Stimulated activated CD4-positive, alpha-beta T cell treated with anti-CD3 and anti-CD28 coated beads, Interleukin-15, amount 100 ng/mL, for 1 hour (primary cell): ENCODE data around the gene SH3RF3.

ENCODE experiments used
- DNase-seq, 2 donors: peaks; one replicate each; pipeline ENCODE4 v3.0.0-alpha.2; 2020; ENCODE audit warnings: low read depth in 1 of 2, low spot score in 1 of 2

SH3RF3 gene

GRCh38 chr2:109385506-109385905 lies 256.5 kb downstream of the SH3RF3 start:
- DNase-seq, result no peak

GRCh38 chr2:109386004-109386695 lies 257.1 kb downstream of the SH3RF3 start:
- no peak for DNase-seq

- no peak for DNase-seq
These were observed 258.3 kb downstream of the SH3RF3 start for GRCh38 chr2:109387221-109387735.

- DNase-seq, result no peak
These were observed 258.9 kb downstream of the SH3RF3 start for GRCh38 chr2:109387778-109388469.

- no peak for DNase-seq
These were observed 262.2 kb downstream of the SH3RF3 start for GRCh38 chr2:109391243-109391642.

GRCh38 chr2:109392140-109392539 lies 263.1 kb downstream of the SH3RF3 start:
- no peak for DNase-seq

GRCh38 chr2:109392816-109393661 lies 264.0 kb downstream of the SH3RF3 start:
- DNase-seq, result no peak

GRCh38 chr2:109393662-109393972 lies 264.6 kb downstream of the SH3RF3 start:
- no peak for DNase-seq

- DNase-seq, result no peak
These were observed 266.6 kb downstream of the SH3RF3 start for GRCh38 chr2:109395494-109396201.

- no peak for DNase-seq
These were observed 267.5 kb downstream of the SH3RF3 start for GRCh38 chr2:109396202-109397180.

GRCh38 chr2:109397893-109398292 lies 268.9 kb downstream of the SH3RF3 start:
- DNase-seq, result no peak

GRCh38 chr2:109398366-109399015 lies 269.5 kb downstream of the SH3RF3 start:
- no peak for DNase-seq

GRCh38 chr2:109399066-109399465 lies 270.1 kb downstream of the SH3RF3 start:
- no peak for DNase-seq

GRCh38 chr2:109400102-109400501 lies 271.1 kb downstream of the SH3RF3 start:
- no peak for DNase-seq

- no peak for DNase-seq
These were observed 272.4 kb downstream of the SH3RF3 start for GRCh38 chr2:109401370-109401769.

GRCh38 chr2:109402180-109402579 lies 273.2 kb downstream of the SH3RF3 start:
- DNase-seq, result no peak

- no peak for DNase-seq
These were observed 274.2 kb downstream of the SH3RF3 start for GRCh38 chr2:109402980-109403840.

GRCh38 chr2:109403841-109404201 lies 274.8 kb downstream of the SH3RF3 start:
- DNase-seq, result no peak

GRCh38 chr2:109404681-109405080 lies 275.7 kb downstream of the SH3RF3 start:
- DNase-seq, result no peak
